Caco-2 (cell line): ENCODE measurements around the gene ATG9A. TPM values are rescaled to one million over a fixed set of nuclear protein-coding genes. Genes with fewer than 3 reads are reported as not detected.
A peak's percentile ranks its signal among the peaks of the same experiment; 100 is the strongest.

Source experiments
- BruUV-seq: library from RNA; stranded (reverse); fragments of 400-500 nt; replicated peaks from 2 replicates; lab custom pipeline; 2021; lab: Mats Ljungman, UMichigan
- CTCF ChIA-PET: fragments of 300-600 bp; sonication (Branson Sonifier 250); formaldehyde crosslinking; loops from one replicate; lab custom pipeline; 2022; ENCODE audit warnings: antibody characterized with exemption; lab: Charles Lee
- POLR2A ChIA-PET: fragments of 300-600 bp; sonication (Branson Sonifier 250); formaldehyde crosslinking; loops from one replicate; lab custom pipeline; 2022; ENCODE audit warnings: antibody characterized with exemption; lab: Charles Lee
- DNase-seq, 2 experiments: peaks; one replicate each; pipeline versions ENCODE4 v3.0.0 to v3.0.0-alpha.2; 2020 to 2022
- H3K27me3 ChIP-seq: replicated peaks from 2 replicates; pipeline ENCODE4 v1.6.0; 2011; ENCODE audit warnings: low read length; ENCODE audit not compliant: control insufficient read depth, insufficient read depth
- H3K36me3 ChIP-seq: 2 replicates; pipeline ENCODE4 v1.5.1; 2011; ENCODE audit warnings: low read length; ENCODE audit not compliant: control insufficient read depth, insufficient read depth
- H3K4me1 ChIP-seq: fragments of 250-450 bp; sonication (Bioruptor Pico); 2 replicates; pipeline ENCODE4 v1.5.1; 2020; ENCODE audit warnings: mild to moderate bottlenecking
- H3K4me3 ChIP-seq: 2 replicates; pipeline ENCODE4 v1.5.1; 2011; ENCODE audit warnings: low read depth, mild to moderate bottlenecking, control low read depth, low read length
- H3K9me3 ChIP-seq: fragments of 250-450 bp; sonication (Bioruptor Pico); 2 replicates; pipeline ENCODE4 v1.5.1; 2020; ENCODE audit warnings: mild to moderate bottlenecking, moderate library complexity
- H3K27ac Mint-ChIP-seq: one replicate; pipeline ENCODE4 v1.8.0; 2022; ENCODE audit warnings: mixed read lengths; ENCODE audit not compliant: unreplicated experiment
- H3K27me3 Mint-ChIP-seq: one replicate; pipeline ENCODE4 v1.8.0; 2022; ENCODE audit warnings: mixed read lengths; ENCODE audit not compliant: insufficient read depth, unreplicated experiment
- H3K36me3 Mint-ChIP-seq: one replicate; pipeline ENCODE4 v1.8.0; 2022; ENCODE audit warnings: mild to moderate bottlenecking, mixed read lengths; ENCODE audit not compliant: insufficient read depth, unreplicated experiment
- H3K4me1 Mint-ChIP-seq: one replicate; pipeline ENCODE4 v1.8.0; 2022; ENCODE audit warnings: low read depth, mixed read lengths; ENCODE audit not compliant: unreplicated experiment
- H3K4me3 Mint-ChIP-seq: one replicate; pipeline ENCODE4 v1.8.0; 2022; ENCODE audit warnings: mild to moderate bottlenecking, moderate library complexity, mixed read lengths; ENCODE audit not compliant: unreplicated experiment
- H3K9me3 Mint-ChIP-seq: one replicate; pipeline ENCODE4 v1.8.0; 2022; ENCODE audit warnings: mixed read lengths; ENCODE audit not compliant: unreplicated experiment
- intact Hi-C: fragments of 100-400 bp; cut with micrococcal nuclease; formaldehyde crosslinking; loops from one replicate; pipeline ENCODE4 v1.10.0; 2022; ENCODE audit not compliant: unreplicated experiment
- total RNA-seq: library from RNA; stranded (reverse); gene quantifications from 2 replicates; pipeline ENCODE4 v1.2.3, GENCODE V29; 2022
- TF ChIP-seq, protein P1 (sequence below), 2 experiments: fragments of 200-600 bp in 1 of 2; IDR thresholded peaks; 1 replicate in 1 of 2; 2 replicates in 1 of 2; pipeline versions ENCODE4 v1.5.1 to v1.8.0; 2011 to 2022; ENCODE audit warnings: antibody characterized with exemption in 1 of 2, control low read depth in 1 of 2, inconsistent platforms in 1 of 2, low read depth in 1 of 2, low read length in 1 of 2, mild to moderate bottlenecking in 1 of 2, moderate library complexity in 1 of 2; ENCODE audit not compliant: insufficient read depth in 1 of 2, severe bottlenecking in 1 of 2, unreplicated experiment in 1 of 2

ATG9A gene
- total RNA-seq, 1 experiment from 2014 or later: 62.9 TPM

DNA sequence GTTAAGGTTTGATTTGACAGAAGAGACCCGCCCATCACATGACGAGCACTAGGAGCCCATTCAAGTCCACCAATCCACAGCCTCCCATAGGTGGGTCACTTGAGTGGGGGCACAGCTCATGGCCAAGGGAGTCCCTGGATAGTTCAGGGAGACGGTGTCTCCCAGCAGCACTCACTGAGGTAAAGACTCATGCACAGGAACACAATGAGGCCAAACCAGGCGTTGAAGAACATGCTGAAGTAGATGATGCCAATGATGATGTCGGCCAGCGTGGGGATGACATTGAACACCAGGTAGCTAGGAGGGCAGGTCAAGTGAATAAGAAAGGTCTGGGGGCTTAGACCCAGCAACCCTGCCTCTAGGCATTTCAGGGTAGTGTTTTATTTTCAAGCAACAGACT, 14.7 kb downstream of the ATG9A start:
- Histone ChIP-seq H3K36me3 (peaks cover 13% of the 10 kb centered on the region), H3K9me3 (no peaks in the 10 kb centered on the region), H3K4me3 (no peak overlapping the region), H3K4me1 (peaks cover 18% of the 10 kb centered on the region), H3K27me3 (no peaks in the 10 kb centered on the region)
- no peak for DNase-seq
- Mint-ChIP-seq H3K27me3 (no peaks in the 10 kb centered on the region), H3K4me3 (no peak overlapping the region), H3K9me3 (no peaks in the 10 kb centered on the region), H3K27ac (no peak overlapping the region), H3K4me1 (no peaks in the 10 kb centered on the region), H3K36me3 (peaks cover 62% of the 10 kb centered on the region)
- ChIA-PET CTCF (no interaction called here), POLR2A (no interaction called here)
- TF ChIP-seq, protein P1, sequence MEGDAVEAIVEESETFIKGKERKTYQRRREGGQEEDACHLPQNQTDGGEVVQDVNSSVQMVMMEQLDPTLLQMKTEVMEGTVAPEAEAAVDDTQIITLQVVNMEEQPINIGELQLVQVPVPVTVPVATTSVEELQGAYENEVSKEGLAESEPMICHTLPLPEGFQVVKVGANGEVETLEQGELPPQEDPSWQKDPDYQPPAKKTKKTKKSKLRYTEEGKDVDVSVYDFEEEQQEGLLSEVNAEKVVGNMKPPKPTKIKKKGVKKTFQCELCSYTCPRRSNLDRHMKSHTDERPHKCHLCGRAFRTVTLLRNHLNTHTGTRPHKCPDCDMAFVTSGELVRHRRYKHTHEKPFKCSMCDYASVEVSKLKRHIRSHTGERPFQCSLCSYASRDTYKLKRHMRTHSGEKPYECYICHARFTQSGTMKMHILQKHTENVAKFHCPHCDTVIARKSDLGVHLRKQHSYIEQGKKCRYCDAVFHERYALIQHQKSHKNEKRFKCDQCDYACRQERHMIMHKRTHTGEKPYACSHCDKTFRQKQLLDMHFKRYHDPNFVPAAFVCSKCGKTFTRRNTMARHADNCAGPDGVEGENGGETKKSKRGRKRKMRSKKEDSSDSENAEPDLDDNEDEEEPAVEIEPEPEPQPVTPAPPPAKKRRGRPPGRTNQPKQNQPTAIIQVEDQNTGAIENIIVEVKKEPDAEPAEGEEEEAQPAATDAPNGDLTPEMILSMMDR (IDR thresholded peaks at IDR 0.05; ENCODE audit: insufficient read depth in 1 of 2, low read depth in 1 of 2, low read length in 1 of 2, severe bottlenecking in 1 of 2, unreplicated experiment in 1 of 2): no peak
- BruUV-seq: no TSS peak
- intact Hi-C loops: loop anchor here (5.0 kb wide), 1 partner anchor 173 kb away; the partner anchor contains the start of gene DNPEP

DNA sequence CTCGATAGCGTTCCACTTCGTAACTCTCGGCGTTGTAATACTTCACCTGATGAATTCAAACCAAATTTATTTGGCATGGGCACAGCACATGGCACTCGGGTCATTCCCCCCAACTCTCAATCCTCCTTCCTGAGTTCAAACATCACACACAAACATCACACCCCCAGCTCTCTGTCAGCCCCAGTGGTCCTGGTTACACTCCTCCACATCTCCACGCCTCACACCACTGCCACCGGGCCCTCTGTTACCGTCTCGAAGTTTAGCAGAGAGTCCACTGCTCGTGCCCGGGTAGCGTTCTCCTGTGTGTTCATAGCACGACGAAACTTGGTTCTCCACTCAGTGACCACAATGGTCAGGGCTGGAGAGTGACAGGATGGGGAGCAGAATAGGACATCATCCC, 15.3 kb downstream of the ATG9A start:
- no peaks in the 10 kb centered on the region for H3K27me3 Mint-ChIP-seq
- H3K4me3 Mint-ChIP-seq: no peak overlapping the region
- no peaks in the 10 kb centered on the region for H3K4me1 Mint-ChIP-seq
- no peaks in the 10 kb centered on the region for H3K9me3 Mint-ChIP-seq
- peaks cover 61% of the 10 kb centered on the region for H3K36me3 Mint-ChIP-seq
- TF ChIP-seq, protein P1 (IDR thresholded peaks at IDR 0.05; ENCODE audit: insufficient read depth in 1 of 2, low read depth in 1 of 2, low read length in 1 of 2, severe bottlenecking in 1 of 2, unreplicated experiment in 1 of 2): no peak
- no TSS peak for BruUV-seq
- intact Hi-C loops: no loop called here
- peaks cover 15% of the 10 kb centered on the region for H3K36me3 ChIP-seq
- H3K4me1 ChIP-seq: peaks cover 15% of the 10 kb centered on the region
- POLR2A ChIA-PET: no interaction called here
- no peak overlapping the region for H3K27ac Mint-ChIP-seq
- CTCF ChIA-PET: no interaction called here
- H3K27me3 ChIP-seq: no peaks in the 10 kb centered on the region
- H3K9me3 ChIP-seq: no peaks in the 10 kb centered on the region
- DNase-seq: peak in 1 of 2 experiments; percentile 10
- H3K4me3 ChIP-seq: no peak overlapping the region

DNA sequence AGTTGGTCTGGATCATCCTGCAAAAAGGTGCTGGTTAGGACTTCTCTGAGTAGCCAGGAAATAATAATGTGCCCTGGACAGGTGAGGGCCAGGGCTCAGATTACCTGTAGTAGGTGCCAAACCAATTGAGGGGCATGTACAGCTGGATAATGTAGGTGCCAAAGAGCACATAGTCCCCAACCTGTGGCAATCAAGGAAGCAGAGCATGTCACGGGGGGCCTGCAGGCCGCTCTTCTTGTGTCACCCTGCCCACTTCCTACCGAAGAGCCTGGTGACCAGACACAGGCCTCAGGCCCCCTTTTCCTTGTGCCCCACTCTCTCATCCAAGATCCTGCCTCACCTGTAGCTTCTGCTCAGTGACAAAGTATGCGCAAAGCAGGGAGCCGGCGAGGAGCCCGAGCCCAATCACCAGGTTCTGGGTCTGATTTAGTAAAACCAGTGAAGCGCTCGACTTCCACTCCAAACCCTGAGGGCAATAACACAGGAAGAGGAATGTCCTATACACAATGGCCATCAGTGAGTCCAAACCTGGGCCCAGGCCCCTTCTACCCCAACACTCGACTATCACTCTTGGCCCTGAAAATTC, 15.9 kb downstream of the ATG9A start:
- peak in 1 of 2 experiments; percentile 24 for DNase-seq
- Mint-ChIP-seq H3K4me1 (no peaks in the 10 kb centered on the region), H3K36me3 (peaks cover 65% of the 10 kb centered on the region), H3K27me3 (no peaks in the 10 kb centered on the region), H3K27ac (no peak overlapping the region), H3K9me3 (no peaks in the 10 kb centered on the region), H3K4me3 (no peak overlapping the region)
- ChIA-PET CTCF (no interaction called here), POLR2A (no interaction called here)
- no TSS peak for BruUV-seq
- H3K4me3 ChIP-seq: no peak overlapping the region
- H3K36me3 ChIP-seq: peaks cover 18% of the 10 kb centered on the region
- intact Hi-C loops: no loop called here
- TF ChIP-seq, protein P1 (IDR thresholded peaks at IDR 0.05; ENCODE audit: insufficient read depth in 1 of 2, low read depth in 1 of 2, low read length in 1 of 2, severe bottlenecking in 1 of 2, unreplicated experiment in 1 of 2): no peak
- no peaks in the 10 kb centered on the region for H3K27me3 ChIP-seq
- peaks cover 14% of the 10 kb centered on the region for H3K4me1 ChIP-seq
- no peaks in the 10 kb centered on the region for H3K9me3 ChIP-seq
